Measurements from ENCODE around the gene THTPA.

- TF ChIP-seq CTCF (IDR thresholded peaks at IDR 0.05) (no peak), POLR2A (IDR thresholded peaks at IDR 0.05) (no peak)
Measured at GRCh38 chr14:23590198-23590597, 34.1 kb downstream of the THTPA start.
